ENCODE measurements around the gene PLA2G4E. TPM values are rescaled to one million over a fixed set of nuclear protein-coding genes. Genes with fewer than 3 reads are reported as not detected.

Gene PLA2G4E
- total RNA-seq, 4 donors from 2014 or later: 0.08 to 0.67 TPM; not detected in 2

DNA sequence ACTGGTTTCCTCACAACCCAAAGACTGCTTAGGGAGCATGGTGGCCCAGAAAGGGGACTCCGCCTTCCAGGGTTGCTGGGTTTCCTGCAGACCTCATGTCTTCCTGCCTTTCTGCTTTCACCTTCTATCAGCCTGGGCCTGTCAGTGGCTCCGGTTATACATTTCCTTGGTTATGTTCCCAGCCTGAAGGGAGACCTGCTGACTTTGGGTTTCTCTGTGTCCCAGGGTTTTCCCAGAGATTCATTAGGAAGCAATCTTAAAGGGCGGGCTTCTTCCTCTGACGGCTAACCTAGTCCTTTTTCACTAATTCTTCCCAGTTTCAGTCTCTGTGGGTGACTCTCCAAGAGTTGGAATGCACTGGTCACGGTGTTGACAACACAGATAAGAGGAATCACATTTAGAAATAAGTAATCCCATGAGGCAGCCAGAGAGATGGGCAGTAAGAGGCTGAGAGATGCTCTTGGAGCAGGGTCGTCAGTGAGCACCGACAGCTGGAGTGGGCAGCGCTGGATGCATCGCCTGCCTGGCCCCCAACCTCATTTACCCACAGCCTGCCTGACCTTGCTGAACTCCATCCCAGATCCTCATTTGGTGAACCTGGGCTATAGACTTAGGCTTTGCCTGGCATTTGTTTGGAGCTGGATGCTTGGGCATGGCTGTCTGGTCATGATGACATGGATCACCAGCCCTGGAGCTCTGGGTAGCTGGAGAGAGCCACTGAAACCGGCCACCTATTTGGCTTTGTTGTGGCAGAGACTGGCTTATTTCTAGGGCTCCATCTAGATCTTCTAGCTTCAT lies 38.5 kb downstream of the PLA2G4E start:
- ATAC-seq: no peak

DNA sequence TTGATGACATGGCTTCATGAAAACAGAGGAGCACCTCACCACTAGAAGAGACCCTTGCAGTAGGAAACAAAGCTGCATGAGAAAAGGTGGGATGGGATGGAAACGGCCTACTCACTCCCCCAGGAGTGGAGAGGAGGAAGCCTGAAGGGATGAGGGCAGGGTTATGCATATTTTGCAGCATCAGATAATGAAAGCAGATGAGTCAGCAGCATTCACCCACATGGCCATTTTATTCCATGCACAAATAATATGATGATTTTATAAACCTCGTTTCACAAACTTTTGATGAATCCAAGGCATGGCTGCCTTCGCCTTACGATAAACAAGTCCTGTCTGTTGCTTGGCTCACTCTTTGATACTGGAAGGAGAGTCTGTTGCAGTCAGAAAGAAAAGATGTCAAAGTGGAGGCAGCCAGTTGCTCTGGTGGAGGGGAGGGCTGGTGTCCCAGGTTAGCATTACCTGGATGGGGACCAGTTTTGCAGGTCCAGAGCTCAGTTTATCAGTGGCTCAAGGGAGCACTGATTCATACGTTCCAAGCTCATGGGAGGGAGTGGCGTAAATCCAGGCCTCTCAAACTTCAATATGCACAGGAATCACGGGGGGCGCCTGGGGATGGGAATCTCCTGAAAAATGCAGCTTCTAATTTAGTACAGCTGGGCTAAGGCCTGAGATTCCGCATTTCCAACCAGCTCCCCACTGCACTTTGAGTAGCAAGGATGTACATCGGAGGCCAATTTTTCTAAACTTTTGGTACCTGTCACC lies 39.3 kb downstream of the PLA2G4E start:
- H3K4me3 ChIP-seq: no peak overlapping the region
- no peaks in the 10 kb centered on the region for H3K9me3 ChIP-seq
- peaks cover 7% of the 10 kb centered on the region for H3K27me3 ChIP-seq
- H3K27ac ChIP-seq: no peak overlapping the region
- 64 to 71% methylated on average over 5 of the region's 10 CpGs for WGBS, 2 donors (ENCODE audit: low coverage in 1 of 2)
- H3K4me1 ChIP-seq: peaks cover 0 to 10% (median 0%) of the 10 kb centered on the region in 3 donors
- TF ChIP-seq EP300 (IDR thresholded peaks at IDR 0.05) (no peak), POLR2AphosphoS5 (IDR thresholded peaks at IDR 0.05) (no peak), POLR2A (IDR thresholded peaks at IDR 0.05) (no peak)
- TF ChIP-seq, protein P1, sequence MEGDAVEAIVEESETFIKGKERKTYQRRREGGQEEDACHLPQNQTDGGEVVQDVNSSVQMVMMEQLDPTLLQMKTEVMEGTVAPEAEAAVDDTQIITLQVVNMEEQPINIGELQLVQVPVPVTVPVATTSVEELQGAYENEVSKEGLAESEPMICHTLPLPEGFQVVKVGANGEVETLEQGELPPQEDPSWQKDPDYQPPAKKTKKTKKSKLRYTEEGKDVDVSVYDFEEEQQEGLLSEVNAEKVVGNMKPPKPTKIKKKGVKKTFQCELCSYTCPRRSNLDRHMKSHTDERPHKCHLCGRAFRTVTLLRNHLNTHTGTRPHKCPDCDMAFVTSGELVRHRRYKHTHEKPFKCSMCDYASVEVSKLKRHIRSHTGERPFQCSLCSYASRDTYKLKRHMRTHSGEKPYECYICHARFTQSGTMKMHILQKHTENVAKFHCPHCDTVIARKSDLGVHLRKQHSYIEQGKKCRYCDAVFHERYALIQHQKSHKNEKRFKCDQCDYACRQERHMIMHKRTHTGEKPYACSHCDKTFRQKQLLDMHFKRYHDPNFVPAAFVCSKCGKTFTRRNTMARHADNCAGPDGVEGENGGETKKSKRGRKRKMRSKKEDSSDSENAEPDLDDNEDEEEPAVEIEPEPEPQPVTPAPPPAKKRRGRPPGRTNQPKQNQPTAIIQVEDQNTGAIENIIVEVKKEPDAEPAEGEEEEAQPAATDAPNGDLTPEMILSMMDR (IDR thresholded peaks at IDR 0.05): no peak
- no peak for ATAC-seq
- H3K36me3 ChIP-seq: no peaks in the 10 kb centered on the region

More for the DNA sequence above, 38.5 kb downstream of the PLA2G4E start:
- H3K27ac ChIP-seq: no peak overlapping the region
- no peaks in the 10 kb centered on the region for H3K9me3 ChIP-seq
- H3K27me3 ChIP-seq: no peaks in the 10 kb centered on the region
- no peaks in the 10 kb centered on the region for H3K36me3 ChIP-seq
- peaks cover 0 to 10% (median 0%) of the 10 kb centered on the region in 3 donors for H3K4me1 ChIP-seq
- no peak overlapping the region for H3K4me3 ChIP-seq
- WGBS, 2 donors (ENCODE audit: low coverage in 1 of 2): 83 to 93% methylated on average over 3 to 10 of the region's 10 CpGs
- TF ChIP-seq, protein P1 (IDR thresholded peaks at IDR 0.05): no peak
- no peak for TF ChIP-seq EP300 (IDR thresholded peaks at IDR 0.05)
- TF ChIP-seq POLR2A (IDR thresholded peaks at IDR 0.05): no peak
- no peak for TF ChIP-seq POLR2AphosphoS5 (IDR thresholded peaks at IDR 0.05)

DNA sequence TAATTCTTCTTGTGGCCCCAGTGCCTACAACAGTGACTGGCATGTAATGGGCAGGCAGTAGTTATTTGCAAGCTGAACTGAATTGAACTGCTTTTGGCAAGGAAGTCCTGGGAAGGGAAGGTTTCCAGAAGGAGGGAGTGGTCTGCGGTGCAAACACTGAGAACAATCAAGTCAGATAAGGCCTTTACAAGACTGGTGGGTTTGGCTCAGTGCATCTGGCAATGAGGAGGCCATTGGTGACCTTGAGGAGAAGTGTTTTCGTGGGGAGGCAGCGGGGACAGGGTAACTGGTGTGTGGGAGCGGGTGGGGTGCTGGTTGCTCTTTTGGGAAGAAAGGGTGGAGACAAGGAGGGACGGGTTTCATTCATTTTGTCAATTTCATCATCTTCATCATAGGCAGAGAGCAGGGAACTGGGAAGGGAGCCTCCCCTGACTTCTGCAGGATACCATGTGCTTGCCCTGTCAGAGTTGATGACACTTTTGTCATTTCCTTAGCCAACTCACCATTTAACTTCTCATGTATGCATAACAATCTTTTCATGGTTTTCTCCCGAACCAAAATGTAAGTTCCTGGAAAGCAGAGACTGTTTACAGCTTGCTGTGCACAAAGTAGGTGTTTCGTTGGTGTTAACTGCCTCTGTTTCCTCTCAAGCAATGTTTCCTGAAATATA lies 40.1 kb downstream of the PLA2G4E start:
- TF ChIP-seq POLR2AphosphoS5 (IDR thresholded peaks at IDR 0.05) (no peak), POLR2A (IDR thresholded peaks at IDR 0.05) (no peak), EP300 (IDR thresholded peaks at IDR 0.05) (no peak)
- TF ChIP-seq, protein P1 (IDR thresholded peaks at IDR 0.05): no peak
- ATAC-seq: no peak
- WGBS, 2 donors (ENCODE audit: low coverage in 1 of 2): 60 to 91% methylated on average over 5 of the region's 7 CpGs
- no peaks in the 10 kb centered on the region for H3K36me3 ChIP-seq
- H3K4me3 ChIP-seq: no peak overlapping the region
- peaks cover 0 to 10% (median 0%) of the 10 kb centered on the region in 3 donors for H3K4me1 ChIP-seq
- peaks cover 8% of the 10 kb centered on the region for H3K27me3 ChIP-seq
- no peak overlapping the region for H3K27ac ChIP-seq
- H3K9me3 ChIP-seq: no peaks in the 10 kb centered on the region

DNA sequence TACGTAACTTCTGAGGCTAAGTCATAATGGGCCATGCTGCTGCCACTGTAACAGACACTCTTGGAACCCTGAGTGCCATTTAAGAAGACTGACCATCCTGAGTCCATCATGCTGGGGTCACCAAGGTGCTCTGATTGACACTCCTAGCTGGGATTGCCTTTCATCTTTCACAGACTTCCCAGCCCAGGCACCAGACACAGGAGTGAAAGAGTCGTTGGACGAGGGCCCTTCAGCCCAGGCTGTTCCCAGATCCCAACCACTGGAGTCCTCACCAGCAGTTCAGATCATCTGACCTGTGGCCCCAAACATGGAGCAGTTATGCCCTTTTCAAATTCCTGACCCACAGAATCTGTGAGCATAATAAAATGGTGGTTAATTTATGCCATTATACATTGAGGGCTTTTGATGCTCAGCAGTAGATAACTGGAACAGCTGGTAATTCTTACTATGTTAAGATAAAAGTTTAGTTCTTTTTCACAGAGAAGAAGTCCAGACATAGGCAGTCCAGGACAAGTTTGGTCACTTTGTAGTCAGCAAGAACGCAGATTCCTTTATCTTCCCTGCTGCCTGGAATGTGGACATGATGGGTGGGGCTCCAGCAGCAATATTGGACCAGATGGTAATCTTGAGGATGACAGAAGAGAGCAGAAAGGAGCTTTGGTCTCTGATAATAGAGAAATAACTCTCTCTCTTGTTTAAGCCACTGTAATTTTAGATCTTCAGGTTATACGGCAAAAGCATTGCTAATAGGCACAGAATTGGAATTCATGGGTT lies 41.2 kb downstream of the PLA2G4E start:
- no peak for ATAC-seq
- no peaks in the 10 kb centered on the region for H3K9me3 ChIP-seq

More for the DNA sequence above, 41.2 kb downstream of the PLA2G4E start:
- TF ChIP-seq, protein P1 (IDR thresholded peaks at IDR 0.05): no peak
- TF ChIP-seq EP300 (IDR thresholded peaks at IDR 0.05): no peak
- no peak overlapping the region for H3K27ac ChIP-seq
- peaks cover 8% of the 10 kb centered on the region for H3K27me3 ChIP-seq
- H3K4me3 ChIP-seq: no peak overlapping the region
- H3K4me1 ChIP-seq: peaks cover 0 to 10% (median 0%) of the 10 kb centered on the region in 3 donors
- H3K36me3 ChIP-seq: no peaks in the 10 kb centered on the region
- WGBS, 2 donors (ENCODE audit: low coverage in 1 of 2): 89% methylated on average over 2 to 3 of the region's 5 CpGs
